CD4-positive, alpha-beta T cell treated with Interleukin-17A for 1 hour (primary cell): Measurements from ENCODE around the gene TEX22.

Experiments used
- DNase-seq: peaks from one replicate; pipeline ENCODE4 v3.0.0-alpha.2; 2020

Gene TEX22

DNA sequence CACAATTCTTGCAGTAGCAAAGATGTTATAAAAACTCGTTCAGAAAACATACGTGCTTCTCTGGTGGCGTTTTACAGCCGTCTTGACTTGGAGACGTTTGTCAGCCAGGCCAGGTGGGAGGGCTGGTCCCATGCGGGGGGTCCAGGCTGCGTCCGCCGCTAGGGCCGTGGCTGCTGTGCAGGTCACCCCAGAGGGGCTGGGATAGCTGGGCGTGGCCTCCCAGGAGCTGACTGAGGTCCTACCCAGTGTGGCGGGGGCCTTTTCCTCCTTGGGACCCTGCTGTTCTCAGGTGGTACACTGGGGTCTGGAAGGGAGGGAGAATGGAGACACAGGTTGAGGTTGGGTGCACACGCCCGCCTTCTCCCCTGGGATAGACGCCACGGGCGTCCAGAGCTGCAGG lies 46.5 kb downstream of the TEX22 start:
- no peak for DNase-seq

DNA sequence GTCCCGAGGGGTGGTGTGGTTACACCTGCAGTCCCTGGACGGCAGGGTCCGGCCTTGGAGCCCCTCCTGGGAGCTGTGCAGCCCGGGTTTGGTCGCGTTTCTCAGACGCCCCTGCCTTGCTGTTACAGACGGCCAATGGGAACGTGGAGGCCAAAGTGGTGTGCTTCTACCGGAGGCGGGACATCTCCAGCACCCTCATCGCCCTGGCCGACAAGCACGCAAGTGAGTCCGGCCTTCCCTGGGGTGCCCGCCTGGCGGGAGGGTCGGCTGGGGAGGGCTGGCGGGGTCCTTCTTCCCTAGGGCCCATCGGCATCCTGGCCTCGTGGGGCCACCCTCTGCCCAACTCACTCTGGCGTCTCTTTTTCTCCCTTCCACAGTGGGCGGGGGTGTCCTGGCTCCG lies 47.0 kb downstream of the TEX22 start:
- DNase-seq = no peak

DNA sequence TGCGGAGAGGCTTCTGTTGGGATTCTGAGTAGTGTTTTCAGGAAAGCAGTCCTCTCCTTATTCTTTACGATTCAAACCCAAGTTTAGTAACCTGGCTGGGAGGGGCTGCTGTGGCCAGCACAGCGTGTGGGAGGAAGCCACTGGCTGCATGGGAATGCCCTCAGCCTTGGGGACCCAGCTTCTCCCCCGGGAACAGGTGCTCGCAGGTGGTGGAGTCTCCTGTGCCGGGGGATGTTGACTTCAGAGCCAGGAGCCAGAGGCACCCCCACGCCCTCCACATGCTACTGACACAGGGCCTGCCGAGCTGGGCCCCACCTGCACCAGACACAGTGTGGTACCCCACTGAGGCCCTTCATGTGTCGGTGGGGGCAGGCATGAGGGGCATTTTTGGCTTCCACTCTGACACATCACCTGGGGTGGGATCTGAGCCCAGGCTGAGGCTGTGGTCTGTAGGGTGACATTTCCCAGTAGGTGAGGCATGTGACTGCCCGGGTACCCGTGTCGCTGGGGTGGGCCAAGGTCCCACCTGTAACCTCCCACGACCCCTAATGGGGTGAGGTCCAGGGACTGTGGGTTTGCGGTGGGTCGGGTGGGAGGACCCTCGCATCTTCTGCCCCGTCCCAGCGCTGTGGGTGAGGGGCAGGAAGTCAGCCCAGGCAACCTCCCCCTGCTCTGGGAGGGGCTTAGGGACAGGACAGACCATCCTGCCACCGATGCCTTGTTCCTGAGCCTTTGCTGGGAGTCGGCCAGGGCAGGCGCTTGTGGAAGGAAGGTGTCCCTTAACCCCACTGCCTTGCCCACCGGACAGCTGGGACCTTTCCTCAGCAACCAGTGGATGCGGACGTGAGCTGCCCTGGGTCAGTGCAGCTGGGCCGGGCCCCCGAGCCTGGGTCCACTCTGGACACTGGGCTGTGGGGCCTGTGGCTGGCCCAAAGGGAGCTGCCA lies 47.8 kb downstream of the TEX22 start:
- DNase-seq = no peak

DNA sequence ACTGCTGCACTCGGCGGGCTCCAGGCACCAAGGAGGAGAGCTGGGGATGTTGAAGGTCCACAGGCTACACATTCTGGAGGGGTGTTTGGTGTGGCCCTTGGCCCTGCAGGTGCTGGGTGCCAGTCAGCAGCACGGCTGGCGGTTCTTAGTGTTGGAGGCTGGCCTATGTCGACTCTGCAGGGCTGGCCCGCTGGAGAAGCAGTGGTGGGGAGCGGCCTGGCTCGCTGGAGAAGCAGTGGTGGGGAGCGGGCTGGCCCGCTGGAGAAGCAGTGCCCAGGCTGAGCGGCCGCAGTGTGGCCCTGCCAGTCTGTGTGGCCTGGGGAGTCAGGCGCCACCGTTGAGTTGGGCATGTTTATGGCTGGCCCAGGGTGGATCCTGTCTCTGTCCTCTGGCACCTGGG lies 48.6 kb downstream of the TEX22 start:
- DNase-seq = no peak

DNA sequence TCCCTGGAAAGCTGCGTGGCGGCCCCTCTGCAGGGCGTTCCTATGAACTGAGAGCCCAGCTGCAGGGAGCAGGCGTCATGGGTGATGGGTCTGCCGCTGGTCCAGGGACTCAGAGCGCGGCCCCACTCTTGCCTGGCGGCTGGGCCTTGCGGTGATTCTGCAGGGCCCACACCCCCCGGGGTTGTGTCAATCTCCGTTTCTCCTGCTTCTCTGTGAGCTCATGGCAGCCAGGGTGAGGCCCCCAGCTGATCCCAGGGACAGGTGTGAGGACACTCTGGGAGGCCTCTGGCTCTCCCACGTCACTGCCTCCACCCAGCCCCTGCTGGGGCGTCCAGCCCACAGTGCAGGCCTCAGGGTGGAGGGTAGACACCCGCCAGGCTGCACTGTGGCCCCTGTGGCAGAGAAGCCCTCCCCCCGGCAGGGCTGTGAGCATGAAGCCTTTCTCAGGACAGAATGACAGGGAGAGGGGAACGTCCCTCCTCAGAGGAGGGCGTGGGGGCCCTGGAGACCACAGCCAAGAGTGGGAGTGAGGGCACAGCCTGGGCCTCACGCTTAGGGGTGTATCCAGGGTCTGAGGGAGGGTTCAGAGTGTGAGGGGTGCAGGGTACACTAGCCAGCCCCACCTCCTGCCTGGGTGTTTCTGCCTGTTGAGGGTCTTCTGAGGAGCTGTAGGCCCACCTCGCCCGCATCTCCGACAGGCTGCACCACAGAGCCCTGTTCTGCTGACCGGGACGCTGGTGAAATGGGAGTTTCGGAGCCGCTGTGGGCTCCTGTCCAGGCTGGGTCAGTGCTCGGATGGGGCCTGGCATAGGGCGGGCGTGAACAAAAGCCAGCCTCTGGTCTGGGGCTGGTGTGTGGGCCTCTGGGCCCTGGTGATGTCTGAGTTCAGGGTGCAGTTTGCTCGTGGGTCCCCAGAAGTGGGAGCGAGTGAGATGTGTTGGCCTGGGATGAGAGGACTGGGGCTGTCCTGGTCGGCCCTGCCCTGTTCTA lies 49.6 kb downstream of the TEX22 start:
- no peak for DNase-seq

DNA sequence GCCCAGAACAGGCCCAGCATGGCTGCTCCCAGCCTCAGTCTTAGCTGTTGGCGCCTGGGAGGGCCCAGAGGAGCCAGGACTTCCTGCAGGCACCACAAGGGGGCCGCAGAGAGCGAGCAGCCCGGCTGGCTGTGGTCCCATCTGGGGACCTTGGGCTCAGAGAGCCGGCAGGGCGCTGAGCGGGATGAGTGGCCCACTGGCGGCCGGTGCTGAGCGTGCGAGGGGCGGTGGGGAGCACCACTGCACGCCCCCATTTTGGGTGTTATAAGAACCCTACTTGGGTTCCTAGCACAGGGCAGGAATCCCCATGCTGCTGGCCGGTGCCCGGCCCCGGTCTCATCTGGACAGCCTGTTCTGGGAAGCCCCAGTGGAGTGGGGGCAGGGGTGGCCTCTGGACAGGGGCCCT lies 50.4 kb downstream of the TEX22 start:
- DNase-seq = peak; percentile 75

DNA sequence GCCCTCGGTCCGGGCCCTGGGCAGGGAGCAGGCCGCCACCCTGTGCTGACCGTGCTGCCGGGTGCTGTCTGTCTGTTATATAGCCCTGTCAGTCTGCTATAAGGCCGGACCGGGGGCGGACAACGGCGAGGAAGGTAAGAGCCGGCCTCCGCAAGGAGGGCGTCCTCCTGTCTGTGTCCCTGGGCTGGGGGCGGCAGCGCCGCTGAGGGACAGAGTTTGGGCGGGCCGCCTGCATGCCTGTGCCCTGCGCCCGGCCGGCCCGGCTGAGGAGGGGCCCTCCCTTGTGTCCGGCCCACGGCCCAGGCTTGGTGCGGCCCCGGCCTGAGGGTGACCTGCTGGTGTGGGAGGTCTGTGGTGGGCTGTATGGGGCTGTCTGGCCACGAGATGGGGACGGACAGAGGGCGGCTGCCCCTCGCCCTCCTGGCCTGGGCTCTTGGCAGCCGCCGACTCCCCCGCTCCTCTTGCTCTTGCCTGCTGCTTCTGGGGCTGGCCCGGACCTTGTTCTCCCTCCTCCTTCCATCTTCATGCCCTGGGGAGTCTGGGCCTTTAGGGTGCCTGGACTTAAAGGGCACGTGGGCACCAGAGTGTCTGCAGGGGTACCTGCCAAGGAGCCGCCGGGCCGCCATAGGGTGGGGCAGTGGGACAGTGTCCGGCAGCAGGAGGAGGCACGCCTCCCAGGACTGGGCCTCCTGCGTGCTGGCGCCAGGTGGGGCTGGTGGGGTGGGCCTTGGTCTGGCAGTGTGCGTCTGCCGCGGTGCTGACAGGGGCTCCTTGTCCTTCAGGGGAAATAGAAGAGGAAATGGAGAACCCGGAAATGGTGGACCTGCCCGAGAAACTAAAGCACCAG lies 51.2 kb downstream of the TEX22 start:
- DNase-seq = no peak

DNA sequence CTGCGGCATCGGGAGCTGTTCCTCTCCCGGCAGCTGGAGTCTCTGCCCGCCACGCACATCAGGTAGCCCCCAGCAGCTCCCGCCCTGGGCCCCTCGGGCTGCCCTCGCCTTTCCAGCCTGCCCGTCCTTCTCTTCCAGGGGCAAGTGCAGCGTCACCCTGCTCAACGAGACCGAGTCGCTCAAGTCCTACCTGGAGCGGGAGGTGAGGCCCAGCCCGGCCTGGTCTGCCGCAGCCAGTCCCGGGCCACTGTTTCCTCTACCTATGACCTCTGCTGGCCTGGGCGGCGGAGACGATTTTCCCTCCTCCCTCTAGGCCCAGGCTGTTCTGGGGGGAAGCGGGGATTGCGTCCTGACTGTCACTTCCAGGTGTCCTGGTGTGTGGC lies 51.8 kb downstream of the TEX22 start:
- DNase-seq = no peak

DNA sequence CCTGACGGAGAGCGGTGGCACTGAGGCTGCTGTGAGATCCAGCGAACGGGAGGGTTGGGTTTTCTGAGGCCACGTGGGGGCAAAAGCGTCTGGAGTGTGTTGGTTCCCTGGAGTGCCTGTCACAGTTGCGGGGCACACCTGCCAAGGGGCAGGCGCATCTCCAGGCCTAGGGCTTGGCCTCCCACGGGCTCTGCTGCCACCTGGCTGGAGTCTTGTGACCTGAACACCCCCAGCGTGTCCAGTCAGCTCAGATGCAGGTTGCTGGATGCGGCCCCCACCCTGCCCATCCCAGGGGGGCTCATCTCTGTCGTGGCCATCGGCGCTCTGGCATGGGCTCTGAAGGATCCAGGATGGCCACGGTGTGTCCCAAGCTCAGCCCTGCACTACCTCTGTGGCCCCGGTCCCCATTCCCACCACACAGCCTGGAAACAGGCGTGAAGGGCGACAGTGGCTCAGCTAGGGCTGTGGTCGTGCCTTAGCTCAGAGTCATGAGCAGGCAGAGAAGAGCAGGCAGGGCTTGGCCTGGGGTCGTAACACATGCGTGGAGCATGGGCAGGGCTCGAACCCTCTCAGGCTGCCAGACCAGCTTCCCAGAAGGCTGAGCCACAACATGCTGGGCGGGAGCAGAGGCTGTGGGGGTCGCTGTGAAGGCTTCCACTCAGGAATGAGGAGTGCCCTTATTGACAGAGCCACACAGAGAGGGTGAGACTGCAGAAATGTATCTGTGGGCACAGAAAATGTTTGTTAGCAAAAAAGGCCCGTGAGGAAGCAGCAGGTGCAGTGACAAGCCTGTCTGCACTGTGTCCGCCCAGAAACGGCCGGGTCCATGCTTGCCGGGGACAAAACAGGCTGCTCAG lies 52.8 kb downstream of the TEX22 start:
- DNase-seq = no peak

DNA sequence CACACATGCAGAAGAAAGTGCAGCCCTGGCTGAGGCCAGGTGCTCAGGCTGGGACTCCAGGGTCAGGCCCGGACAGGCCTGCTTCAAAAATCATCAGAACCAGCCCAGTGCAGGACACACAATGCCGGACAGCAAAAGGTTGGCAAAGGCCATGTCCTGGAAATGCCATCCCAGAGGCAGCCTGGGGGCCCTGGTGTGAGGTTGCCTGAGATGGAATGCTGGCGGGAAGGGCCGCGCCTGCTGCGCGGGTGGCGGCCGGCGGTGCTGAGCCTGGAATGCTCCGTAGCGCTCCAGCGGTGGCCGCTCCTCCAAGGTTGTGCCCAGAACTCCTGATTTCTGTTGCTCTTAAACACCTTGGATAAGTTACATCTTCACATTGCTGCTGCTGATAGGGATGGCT lies 54.6 kb downstream of the TEX22 start:
- no peak for DNase-seq

DNA sequence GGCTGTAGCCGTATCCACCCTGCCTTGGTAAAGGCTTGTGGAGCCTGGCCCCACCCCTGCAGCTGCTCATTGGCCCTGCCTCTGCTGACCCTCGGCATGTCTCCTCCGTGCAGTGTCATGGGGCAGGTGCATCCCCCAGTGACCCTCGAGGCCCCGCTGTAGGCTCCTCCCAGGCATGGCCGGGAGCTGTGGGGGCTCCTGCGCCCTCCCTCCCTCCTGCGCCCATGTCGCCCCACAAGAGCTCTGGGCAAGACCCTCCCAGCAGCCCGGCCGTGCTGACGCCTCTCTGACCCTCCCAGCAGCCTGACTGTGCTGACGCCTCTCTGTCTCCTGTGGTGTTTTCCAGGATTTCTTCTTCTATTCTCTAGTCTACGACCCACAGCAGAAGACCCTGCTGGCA lies 55.5 kb downstream of the TEX22 start:
- DNase-seq = no peak

DNA sequence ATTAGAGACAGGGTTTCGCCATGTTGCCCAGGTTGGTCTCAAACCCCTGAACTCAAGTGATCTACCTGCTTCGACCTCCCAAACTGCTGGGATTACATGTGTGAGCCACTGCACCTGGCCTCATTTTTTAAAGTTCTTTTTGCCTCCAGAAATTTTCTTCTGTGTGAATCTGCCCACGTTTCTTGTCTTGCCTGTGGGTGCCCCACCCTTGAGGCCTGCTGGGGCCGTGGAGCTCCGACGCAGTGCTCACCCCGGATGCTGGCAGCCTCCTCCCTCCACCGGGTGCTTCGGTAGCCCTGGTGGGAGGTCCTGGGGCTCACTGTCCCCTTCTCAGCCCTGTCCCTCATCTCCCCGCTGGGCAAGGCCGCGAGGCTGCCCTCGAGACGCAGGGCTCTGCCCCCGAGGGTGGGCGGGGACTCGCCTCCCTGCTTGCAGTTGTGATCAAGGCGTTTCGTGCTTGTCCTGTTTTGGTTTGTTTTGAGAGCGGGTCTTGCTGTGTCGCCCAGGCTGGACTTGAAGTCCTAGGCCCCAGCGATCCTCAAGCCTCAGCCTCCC lies 56.8 kb downstream of the TEX22 start:
- DNase-seq = no peak

DNA sequence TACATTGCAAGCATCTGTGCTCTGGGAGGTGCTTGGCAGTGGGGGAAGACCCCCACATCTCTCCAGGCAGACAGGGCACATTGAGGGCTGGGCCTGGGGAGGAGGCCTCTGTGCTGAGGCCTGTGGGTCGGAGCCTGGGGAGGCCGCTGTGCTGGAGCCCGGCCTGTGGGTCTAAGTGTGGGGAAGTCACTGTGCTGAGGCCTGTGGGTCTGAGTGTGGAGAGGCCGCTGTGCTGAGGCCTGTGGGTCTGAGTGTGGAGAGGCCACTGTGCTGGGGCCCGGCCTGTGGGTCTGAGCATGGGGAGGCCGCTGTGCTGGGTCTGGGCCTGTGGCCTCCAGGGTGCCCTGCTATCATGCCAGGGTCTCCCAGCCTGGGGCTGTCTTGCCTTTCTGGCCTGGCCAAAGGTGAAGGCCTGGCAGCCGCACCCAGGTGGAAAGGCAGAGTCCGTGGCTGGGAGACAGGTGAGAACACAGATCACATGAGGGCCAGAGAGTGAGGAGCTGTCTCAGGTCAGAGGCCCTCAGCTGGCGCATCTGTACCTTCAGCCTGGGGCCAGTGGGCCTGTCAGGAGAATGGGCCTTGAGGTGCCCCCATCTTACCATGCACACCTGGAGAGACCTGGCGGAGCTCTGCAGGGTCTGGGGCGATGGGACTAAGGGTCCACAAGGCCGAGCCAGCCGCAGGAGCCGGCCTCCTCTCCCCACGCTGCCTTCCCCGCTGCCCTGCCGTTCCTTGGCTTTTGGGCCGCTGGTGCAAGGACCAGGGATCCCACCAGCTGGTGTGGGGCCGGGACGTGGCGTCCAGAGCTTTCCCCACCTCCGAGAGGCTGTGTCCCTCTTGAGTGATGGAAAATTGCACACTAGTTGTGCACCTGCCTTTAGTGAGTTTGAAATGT lies 57.7 kb downstream of the TEX22 start:
- DNase-seq = no peak

DNA sequence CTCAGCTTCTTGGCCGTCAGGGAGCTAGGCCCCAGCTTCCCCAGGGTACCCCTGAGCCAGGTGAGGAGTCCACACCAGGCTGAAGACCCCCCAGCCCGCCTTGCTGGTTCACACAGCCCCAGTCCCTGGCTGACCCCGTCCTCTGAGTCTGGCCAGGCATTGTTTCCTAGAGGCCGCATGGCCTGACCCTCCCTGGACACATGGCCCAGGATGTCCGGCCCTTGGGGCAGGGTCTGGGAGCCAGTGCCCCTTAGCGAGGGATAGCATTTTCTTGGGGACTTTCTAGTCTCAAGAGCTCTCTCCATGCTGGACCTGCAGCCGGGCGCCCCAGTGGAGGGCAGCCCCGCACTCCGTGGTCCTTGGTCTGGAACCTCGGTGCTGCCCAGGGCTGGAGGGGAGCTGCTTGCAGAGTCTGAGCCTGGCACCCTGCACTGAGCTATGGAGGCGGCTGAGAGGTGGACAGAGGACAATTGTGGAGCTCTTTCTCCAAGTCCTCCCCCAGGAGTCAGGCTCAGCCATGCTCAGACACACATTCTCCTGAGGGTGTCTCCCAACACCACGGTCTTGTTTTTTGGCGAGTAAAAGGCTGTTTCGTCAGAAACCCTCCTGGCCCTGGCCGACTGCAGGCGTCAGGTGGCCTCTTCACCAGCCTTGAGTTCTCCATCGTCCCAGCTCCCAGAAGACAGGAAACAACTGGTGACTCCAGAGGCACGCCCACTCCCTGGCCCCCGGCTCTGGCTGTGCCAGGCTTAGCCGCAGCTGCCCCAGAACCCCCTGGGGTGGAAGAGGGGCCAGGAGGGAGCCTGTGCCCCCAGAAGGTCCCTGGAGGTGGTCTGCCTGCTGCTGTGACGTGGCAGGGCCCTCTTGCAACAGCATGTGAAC lies 58.6 kb downstream of the TEX22 start:
- DNase-seq = no peak

DNA sequence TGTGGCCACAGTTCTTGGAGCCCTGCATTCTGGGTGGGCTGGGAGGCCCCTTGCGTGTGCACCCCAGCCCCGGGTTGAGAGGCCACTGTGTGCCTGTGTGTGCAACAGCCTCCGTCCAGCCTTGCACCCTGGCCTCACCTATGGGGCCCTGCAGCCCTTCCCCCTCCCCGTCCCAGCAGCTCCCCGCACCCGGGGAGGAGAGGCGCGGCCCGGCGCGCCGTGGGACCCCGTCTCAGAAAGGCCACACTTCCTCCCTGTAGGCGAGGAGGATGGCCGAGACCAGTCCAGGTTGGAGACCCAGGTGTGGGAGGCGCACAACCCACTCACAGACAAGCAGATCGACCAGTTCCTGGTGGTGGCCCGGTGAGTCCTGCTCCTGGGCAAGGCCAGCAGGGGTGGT lies 59.7 kb downstream of the TEX22 start:
- no peak for DNase-seq

DNA sequence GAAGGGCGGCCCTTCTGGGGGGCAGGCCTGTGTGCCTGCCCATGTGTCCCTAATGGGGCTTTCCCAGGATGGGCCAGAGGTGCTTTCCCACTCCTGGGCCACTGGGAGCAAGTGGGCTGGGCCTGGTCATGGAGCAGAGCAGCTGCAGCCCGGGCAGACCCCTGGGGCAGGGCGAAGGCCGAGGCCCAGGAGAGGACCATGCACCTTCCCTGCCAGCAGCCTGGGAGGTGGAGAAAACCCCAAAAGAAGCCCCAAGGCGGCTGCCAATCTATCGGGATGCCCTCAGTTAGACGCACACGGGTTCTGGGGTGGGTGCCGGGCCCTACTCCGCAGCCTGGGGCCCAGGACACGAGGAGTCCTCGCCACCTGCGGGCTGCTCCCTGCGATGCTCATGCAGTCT lies 60.2 kb downstream of the TEX22 start:
- no peak for DNase-seq

DNA sequence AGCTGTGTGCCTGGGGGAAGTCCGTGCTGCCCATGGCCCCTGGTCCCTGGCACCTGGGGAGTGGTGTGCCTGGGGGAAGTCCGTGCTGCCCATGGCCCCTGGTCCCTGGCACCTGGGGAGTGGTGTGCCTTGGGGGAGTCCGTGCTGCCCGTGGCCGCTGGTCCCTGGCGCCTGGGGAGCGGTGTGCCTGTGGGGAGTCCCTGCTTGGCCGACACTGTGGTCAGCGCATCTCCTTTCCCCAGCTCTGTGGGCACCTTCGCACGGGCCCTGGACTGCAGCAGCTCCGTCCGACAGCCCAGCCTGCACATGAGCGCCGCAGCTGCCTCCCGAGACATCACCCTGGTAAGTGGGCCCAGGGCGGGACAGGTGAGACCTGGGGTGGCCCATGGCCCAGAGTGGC lies 61.8 kb downstream of the TEX22 start:
- no peak for DNase-seq

DNA sequence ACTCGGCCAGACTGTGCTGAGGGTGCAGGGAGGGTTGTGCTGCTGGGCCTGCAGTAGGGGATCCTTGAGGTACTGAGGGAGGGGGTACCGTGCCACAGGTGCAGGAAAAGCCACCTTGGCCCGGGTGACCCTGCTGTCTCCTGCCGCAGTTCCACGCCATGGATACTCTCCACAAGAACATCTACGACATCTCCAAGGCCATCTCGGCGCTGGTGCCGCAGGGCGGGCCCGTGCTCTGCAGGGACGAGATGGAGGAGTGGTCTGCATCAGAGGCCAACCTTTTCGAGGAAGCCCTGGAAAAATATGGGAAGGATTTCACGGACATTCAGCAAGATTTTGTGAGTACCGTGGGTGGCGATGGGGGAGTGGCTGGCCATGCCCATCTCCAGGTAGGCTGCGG lies 62.3 kb downstream of the TEX22 start:
- DNase-seq = no peak

DNA sequence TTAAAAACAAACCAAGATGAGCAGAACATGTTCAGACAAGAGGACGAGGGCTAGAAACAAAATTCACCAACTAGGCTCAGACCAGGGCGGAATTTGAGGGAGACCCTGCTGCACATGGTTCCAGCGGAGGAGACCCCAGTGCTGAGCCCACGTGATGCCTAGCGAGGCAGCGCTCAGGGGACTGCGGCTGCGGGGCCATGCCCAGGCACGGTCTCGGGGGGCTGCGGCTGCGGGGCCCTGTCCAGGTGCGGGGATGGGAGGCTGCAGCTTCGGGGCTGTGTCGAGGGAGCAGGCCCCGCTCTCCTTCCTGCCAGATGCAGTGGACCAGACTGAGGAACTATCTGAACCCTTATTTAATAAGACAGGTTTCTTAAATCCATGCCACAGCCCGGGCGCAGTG lies 63.6 kb downstream of the TEX22 start:
- no peak for DNase-seq
